Measurements from ENCODE around the gene ARHGAP25. TPM values are rescaled to one million over a fixed set of nuclear protein-coding genes. Genes with fewer than 3 reads are reported as not detected.

Gene ARHGAP25
- total and polyA plus RNA-seq, 2 of the 4 experiments (the other 2 are of a cell fraction), result 0.29 to 0.36 TPM

GRCh38 chr2:68847751-68848150 lies 113.1 kb downstream of the ARHGAP25 start:
- Histone ChIP-seq H3K4me3 (ENCODE audit: insufficient read depth, low read depth, low read length) (no peak overlapping the region), H3K23ac (ENCODE audit: low read depth, low read length) (no peak overlapping the region), H2BK120ac (ENCODE audit: low read depth, low read length) (0 out of 2 replicates have a peak overlapping the region, but pooled peaks have one; percentile 5), H3K9ac (ENCODE audit: low read depth, low read length) (no peak overlapping the region), H4K8ac (ENCODE audit: low read depth in 2 of 2, low read length in 2 of 2) (no peak overlapping the region; a peak in 1 of 4 replicates), H2AK5ac (ENCODE audit: low read depth, low read length) (no peak overlapping the region), H2BK15ac (ENCODE audit: low read depth, low read length) (peak overlapping the region; percentile 17; the same call in 1 of the 3 replicates), H2BK5ac (ENCODE audit: low read depth, low read length, poor library complexity, severe bottlenecking) (no peak overlapping the region), H3K9me1 (ENCODE audit: insufficient read depth, low read length) (no peaks in the 10 kb centered on the region; the same call in 1 of the 2 replicates), H3K14ac (replicated peaks; ENCODE audit: low read depth, low read length) (no peak overlapping the region), H3K27ac (ENCODE audit: insufficient read depth, low read length) (no peak overlapping the region), H2AFZ (replicated peaks; ENCODE audit: low read length, poor library complexity) (no peak overlapping the region), H2AK9ac (replicated peaks; ENCODE audit: low read depth, low read length, poor library complexity) (no peak overlapping the region), H3K4me1 (ENCODE audit: control insufficient read depth, insufficient read depth, low read length) (peaks cover 1% of the 10 kb centered on the region), H3K36me3 (ENCODE audit: control insufficient read depth, insufficient read depth, low read length) (no peaks in the 10 kb centered on the region), H3K56ac (ENCODE audit: extremely low read depth, insufficient read depth, low read length) (no peak overlapping the region), H3K18ac (ENCODE audit: low read depth, low read length) (no peak overlapping the region), H3K4ac (ENCODE audit: low read depth, low read length) (no peak overlapping the region), H3K9me3 (ENCODE audit: control insufficient read depth, insufficient read depth, low read length) (no peaks in the 10 kb centered on the region), H3K27me3 (ENCODE audit: control insufficient read depth, insufficient read depth, low read length) (peaks cover 3% of the 10 kb centered on the region; the same call in 1 of the 2 replicates), H4K5ac (ENCODE audit: low read depth, low read length) (no peak overlapping the region), H2BK20ac (ENCODE audit: low read depth, low read length) (no peak overlapping the region), H4K20me1 (ENCODE audit: insufficient read depth, low read length) (no peaks in the 10 kb centered on the region), H3K4me2 (ENCODE audit: low read depth, low read length) (no peak overlapping the region), H4K91ac (ENCODE audit: insufficient read depth, low read depth, low read length) (no peak overlapping the region), H3K79me1 (ENCODE audit: low read depth in 1 of 2, low read length in 2 of 2) (no peaks in the 10 kb centered on the region)
- no TSS peak for BruUV-seq (replicated peaks)
- in situ Hi-C loops (cut with MboI; ENCODE audit: low sequenced_read_pairs), result no loop called here
- no peak for TF ChIP-seq RFX5 (IDR thresholded peaks at IDR 0.05; ENCODE audit: low read depth, low read length)
- no peak for TF ChIP-seq CHD1 (IDR thresholded peaks at IDR 0.05; ENCODE audit: low read depth, low read length)
- no peak for TF ChIP-seq RCOR1 (IDR thresholded peaks at IDR 0.05; ENCODE audit: insufficient replicate concordance, low read length)
- no peak for TF ChIP-seq BHLHE40 (IDR thresholded peaks at IDR 0.05; ENCODE audit: low read depth, low read length)
- intact Hi-C loops (cut with micrococcal nuclease), result loop anchor here (5.0 kb wide), 1 partner anchor 40 kb away; no protein-coding TSS in a partner anchor
- POLR2A ChIA-PET (ENCODE audit: unreplicated experiment), result no interaction called here
- dilution Hi-C loops (cut with HindIII; ENCODE audit: low sequenced_read_pairs, unreplicated experiment), result no loop called here
- ATAC-seq (ENCODE audit: low read depth) (no peak), DNase-seq (no peak)
- CTCF ChIA-PET, result interaction anchor here (1.0 to 1.9 kb wide), 2 partner anchors 9 to 96 kb away, joined by 3 to 8 read pairs; no protein-coding TSS in a partner anchor
